NT2/D1 (cell line): ENCODE data around the gene KRT14.

Experiments used
- SUZ12 ChIP-seq: IDR thresholded peaks from 2 replicates; pipeline ENCODE4 v1.6.1; 2011; ENCODE audit not compliant: insufficient read length, insufficient read depth; ENCODE audit errors: extremely low read depth
- ZNF274 ChIP-seq: IDR thresholded peaks from 2 replicates; pipeline ENCODE4 v1.6.1; 2011; ENCODE audit warnings: mild to moderate bottlenecking, low read depth, low read length

DNA sequence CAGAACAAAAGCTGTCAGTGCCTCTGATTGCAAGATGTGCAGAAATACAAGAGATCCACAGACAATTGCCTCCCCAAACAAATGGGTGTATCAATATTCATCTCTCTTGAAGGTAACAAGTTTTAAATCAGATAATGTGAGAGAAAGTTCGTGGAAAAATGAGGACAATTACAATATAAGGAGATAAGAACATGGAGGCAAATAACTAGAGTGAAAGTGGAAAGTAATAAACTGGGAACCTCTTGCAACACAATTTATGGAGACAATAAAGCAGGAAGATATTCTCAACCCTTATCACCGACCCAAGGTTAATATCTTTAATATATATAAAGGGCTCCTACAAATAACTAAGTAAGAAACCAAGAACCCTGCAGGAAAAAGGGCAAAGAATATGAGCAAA is 44.3 kb downstream of the KRT14 start:
- TF ChIP-seq ZNF274 (no peak), SUZ12 (no peak)
